ENCODE results near the gene ADORA2A. TPM values are rescaled to one million over a fixed set of nuclear protein-coding genes. Genes with fewer than 3 reads are reported as not detected.

ADORA2A gene
- 1 to 10 TPM; 1.8 to 4.3 (median 3.4) TPM for total RNA-seq

DNA sequence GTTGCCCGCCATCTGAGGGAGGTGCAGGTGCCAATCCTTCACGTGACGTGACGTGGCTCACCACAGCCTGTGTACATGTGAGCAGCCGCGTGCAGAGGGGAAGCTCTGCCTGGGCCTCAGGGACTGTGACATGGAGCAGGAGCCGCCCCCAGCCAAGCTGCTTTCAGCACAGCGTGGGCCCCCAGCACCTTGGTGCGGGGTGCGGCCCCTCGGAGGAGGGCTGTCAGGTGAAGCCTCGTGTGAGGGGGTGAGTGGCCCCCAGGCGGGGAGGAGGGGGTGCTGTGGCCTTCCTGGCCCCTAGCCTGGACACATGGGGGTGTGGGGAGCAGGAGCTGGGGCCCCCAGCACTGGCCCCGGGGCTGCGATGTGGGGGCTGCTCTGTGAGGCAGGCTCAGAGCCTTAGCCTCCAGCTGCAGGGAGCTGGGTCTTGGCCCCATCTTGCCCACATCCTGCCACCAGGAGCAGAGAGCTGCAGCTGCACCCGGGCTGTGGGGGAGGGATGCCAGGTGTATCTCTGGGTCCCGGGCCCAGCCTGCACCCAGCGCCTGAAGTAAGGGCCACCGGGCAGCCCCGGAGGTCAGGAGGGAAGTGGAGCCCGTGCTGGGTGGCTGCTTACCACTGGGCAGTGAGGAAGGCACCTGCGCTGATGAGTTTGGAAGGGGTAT, at the start of gene ADORA2A:
Gene ADORA2A, plus strand, starts transcription at position 100 of the 665 bp plus-strand sequence. CDS start 5,806 bp downstream, outside the sequence.
- no peaks in the 10 kb centered on the region for H3K4me1 ChIP-seq
- TF ChIP-seq POLR2AphosphoS5 (IDR thresholded peaks at IDR 0.05) (no peak), POLR2A (IDR thresholded peaks at IDR 0.05) (no peak)
- TF ChIP-seq, protein P1, sequence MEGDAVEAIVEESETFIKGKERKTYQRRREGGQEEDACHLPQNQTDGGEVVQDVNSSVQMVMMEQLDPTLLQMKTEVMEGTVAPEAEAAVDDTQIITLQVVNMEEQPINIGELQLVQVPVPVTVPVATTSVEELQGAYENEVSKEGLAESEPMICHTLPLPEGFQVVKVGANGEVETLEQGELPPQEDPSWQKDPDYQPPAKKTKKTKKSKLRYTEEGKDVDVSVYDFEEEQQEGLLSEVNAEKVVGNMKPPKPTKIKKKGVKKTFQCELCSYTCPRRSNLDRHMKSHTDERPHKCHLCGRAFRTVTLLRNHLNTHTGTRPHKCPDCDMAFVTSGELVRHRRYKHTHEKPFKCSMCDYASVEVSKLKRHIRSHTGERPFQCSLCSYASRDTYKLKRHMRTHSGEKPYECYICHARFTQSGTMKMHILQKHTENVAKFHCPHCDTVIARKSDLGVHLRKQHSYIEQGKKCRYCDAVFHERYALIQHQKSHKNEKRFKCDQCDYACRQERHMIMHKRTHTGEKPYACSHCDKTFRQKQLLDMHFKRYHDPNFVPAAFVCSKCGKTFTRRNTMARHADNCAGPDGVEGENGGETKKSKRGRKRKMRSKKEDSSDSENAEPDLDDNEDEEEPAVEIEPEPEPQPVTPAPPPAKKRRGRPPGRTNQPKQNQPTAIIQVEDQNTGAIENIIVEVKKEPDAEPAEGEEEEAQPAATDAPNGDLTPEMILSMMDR (IDR thresholded peaks at IDR 0.05): no peak
- intact Hi-C loops (cut with DNase I; ENCODE audit: low total_unique reads): no loop called here
- peak within 1 kb of the TSS in 1 of 3 donors; percentile 8 for H3K4me3 ChIP-seq
- H3K27me3 ChIP-seq: peaks cover 0 to 7% of the 10 kb centered on the region in 2 donors
- no peak for DNase-seq (ENCODE audit: low spot score in 2 of 2)
- peak within 1 kb of the TSS; percentile 21 to 66 for H3K27ac ChIP-seq
- no peaks in the 10 kb centered on the region for H3K9me3 ChIP-seq
- no peaks in the 10 kb centered on the region for H3K36me3 ChIP-seq

- Histone ChIP-seq H3K4me1 (no peaks in the 10 kb centered on the region), H3K36me3 (no peaks in the 10 kb centered on the region), H3K4me3 (no peak overlapping the region), H3K9me3 (no peaks in the 10 kb centered on the region), H3K27me3 (no peaks in the 10 kb centered on the region), H3K27ac (no peak overlapping the region)
- DNase-seq (ENCODE audit: low spot score in 2 of 2): no peak
- intact Hi-C loops (cut with DNase I; ENCODE audit: low total_unique reads): no loop called here
- TF ChIP-seq, protein P1 (IDR thresholded peaks at IDR 0.05): no peak
- TF ChIP-seq POLR2AphosphoS5 (IDR thresholded peaks at IDR 0.05): no peak
- no peak for TF ChIP-seq POLR2A (IDR thresholded peaks at IDR 0.05)
Observed at GRCh38 chr22:24379536-24379935, 47.9 kb upstream of the ADORA2A start.

- Histone ChIP-seq H3K4me3 (no peak overlapping the region), H3K27me3 (no peaks in the 10 kb centered on the region), H3K36me3 (no peaks in the 10 kb centered on the region), H3K4me1 (no peaks in the 10 kb centered on the region), H3K9me3 (no peaks in the 10 kb centered on the region), H3K27ac (no peak overlapping the region)
- intact Hi-C loops (cut with DNase I; ENCODE audit: low total_unique reads): no loop called here
- DNase-seq (ENCODE audit: low spot score in 2 of 2): no peak
- TF ChIP-seq POLR2AphosphoS5 (IDR thresholded peaks at IDR 0.05) (no peak), POLR2A (IDR thresholded peaks at IDR 0.05) (no peak)
- TF ChIP-seq, protein P1 (IDR thresholded peaks at IDR 0.05): no peak
Observed at GRCh38 chr22:24380220-24380904, 47.0 kb upstream of the ADORA2A start.

- no peak for DNase-seq (ENCODE audit: low spot score in 2 of 2)
- Histone ChIP-seq H3K4me3 (no peak overlapping the region), H3K27ac (no peak overlapping the region), H3K36me3 (no peaks in the 10 kb centered on the region), H3K9me3 (no peaks in the 10 kb centered on the region), H3K4me1 (no peaks in the 10 kb centered on the region), H3K27me3 (no peaks in the 10 kb centered on the region)
- TF ChIP-seq POLR2AphosphoS5 (IDR thresholded peaks at IDR 0.05) (no peak), POLR2A (IDR thresholded peaks at IDR 0.05) (no peak)
- TF ChIP-seq, protein P1 (IDR thresholded peaks at IDR 0.05): no peak
- intact Hi-C loops (cut with DNase I; ENCODE audit: low total_unique reads): no loop called here
Observed at GRCh38 chr22:24380905-24381230, 46.5 kb upstream of the ADORA2A start.

- no peaks in the 10 kb centered on the region for H3K27me3 ChIP-seq
- H3K4me1 ChIP-seq: no peaks in the 10 kb centered on the region
- H3K36me3 ChIP-seq: no peaks in the 10 kb centered on the region
- no peaks in the 10 kb centered on the region for H3K9me3 ChIP-seq
- DNase-seq (ENCODE audit: low spot score in 2 of 2): no peak
- no peak overlapping the region for H3K4me3 ChIP-seq
- no peak for TF ChIP-seq POLR2A (IDR thresholded peaks at IDR 0.05)
- no peak for TF ChIP-seq POLR2AphosphoS5 (IDR thresholded peaks at IDR 0.05)
- TF ChIP-seq, protein P1 (IDR thresholded peaks at IDR 0.05): no peak
- no peak overlapping the region for H3K27ac ChIP-seq
- intact Hi-C loops (cut with DNase I; ENCODE audit: low total_unique reads): no loop called here
Observed at GRCh38 chr22:24383061-24383460, 44.3 kb upstream of the ADORA2A start.

Measured in breast epithelium (tissue), 4 donors.